Right ventricle myocardium inferior (tissue), 1 donor: ENCODE data around the gene DDX31. TPM values are rescaled to one million over a fixed set of nuclear protein-coding genes. Genes with fewer than 3 reads are reported as not detected.

Experiments used
- ATAC-seq: fragments of 200-7000 bp; cut with Tn5 transposase; one replicate; pipeline ENCODE4 v1.9.1; 2020; ENCODE audit warnings: mild to moderate bottlenecking, moderate library complexity
- DNase-seq: peaks from one replicate; pipeline ENCODE4 v3.0.0; 2021; ENCODE audit errors: missing footprints
- intact Hi-C: fragments of 100-400 bp; cut with DNase I; formaldehyde crosslinking; loops from one replicate; pipeline ENCODE4 v1.11.0; 2022
- total RNA-seq: library from RNA; stranded (reverse); fragmentation: NEBNext Ultra II Directional; extraction: Animal tissue kit (Norgen Biotek cat#: 25700); gene quantifications from one replicate; pipeline ENCODE4 v1.2.1, GENCODE V29; 2021
- donor health status: DM: no; HTN: yes; CAD: no; lungs with severe emphysema.

DDX31 gene
- total RNA-seq, 1 donor from 2014 or later: 4.7 TPM

GRCh38 chr9:132610661-132611060 lies 59.1 kb downstream of the DDX31 start:
- ATAC-seq: no peak
- intact Hi-C loops: no loop called here

GRCh38 chr9:132609829-132610228 lies 60.0 kb downstream of the DDX31 start:
- DNase-seq (no peak), ATAC-seq (no peak)
- intact Hi-C loops: no loop called here

More at GRCh38 chr9:132610661-132611060, 59.1 kb downstream of the DDX31 start:
- DNase-seq: no peak

GRCh38 chr9:132609184-132609583 lies 60.6 kb downstream of the DDX31 start:
- ATAC-seq (no peak), DNase-seq (no peak)
- intact Hi-C loops: no loop called here

- ATAC-seq: no peak
- intact Hi-C loops: no loop called here
- no peak for DNase-seq
Observed at GRCh38 chr9:132606066-132606465, 63.7 kb downstream of the DDX31 start.

- no peak for DNase-seq
- intact Hi-C loops: no loop called here
- no peak for ATAC-seq
Observed at GRCh38 chr9:132605387-132605786, 64.4 kb downstream of the DDX31 start.

GRCh38 chr9:132602207-132602606 lies 67.6 kb downstream of the DDX31 start:
- no peak for ATAC-seq
- DNase-seq: no peak
- intact Hi-C loops: no loop called here

- intact Hi-C loops: no loop called here
- ATAC-seq: peak; percentile 52
Observed at GRCh38 chr9:132600326-132600984, 69.3 kb downstream of the DDX31 start.

GRCh38 chr9:132597073-132597775 lies 72.6 kb downstream of the DDX31 start:
- ATAC-seq (peak; percentile 88), DNase-seq (peak; percentile 85)
- intact Hi-C loops: no loop called here

More at GRCh38 chr9:132600326-132600984, 69.3 kb downstream of the DDX31 start:
- DNase-seq: no peak

- no peak for ATAC-seq
- intact Hi-C loops: no loop called here
- DNase-seq: no peak
Observed at GRCh38 chr9:132596200-132596599, 73.6 kb downstream of the DDX31 start.

GRCh38 chr9:132595319-132595718 lies 74.5 kb downstream of the DDX31 start:
- intact Hi-C loops: no loop called here
- ATAC-seq (no peak), DNase-seq (no peak)

- ATAC-seq (no peak), DNase-seq (no peak)
- intact Hi-C loops: no loop called here
Observed at GRCh38 chr9:132594412-132594811, 75.4 kb downstream of the DDX31 start.

GRCh38 chr9:132592451-132592850 lies 77.3 kb downstream of the DDX31 start:
- intact Hi-C loops: no loop called here
- ATAC-seq: no peak

GRCh38 chr9:132591751-132592314 lies 78.0 kb downstream of the DDX31 start:
- DNase-seq (no peak), ATAC-seq (no peak)
- intact Hi-C loops: no loop called here

More at GRCh38 chr9:132592451-132592850, 77.3 kb downstream of the DDX31 start:
- no peak for DNase-seq

GRCh38 chr9:132591244-132591643 lies 78.5 kb downstream of the DDX31 start:
- intact Hi-C loops: no loop called here
- ATAC-seq (no peak), DNase-seq (no peak)

- ATAC-seq: no peak
- DNase-seq: no peak
- intact Hi-C loops: no loop called here
Observed at GRCh38 chr9:132590318-132591182, 79.2 kb downstream of the DDX31 start.

- no peak for ATAC-seq
- intact Hi-C loops: no loop called here
- DNase-seq: no peak
Observed at GRCh38 chr9:132590037-132590317, 79.8 kb downstream of the DDX31 start.

GRCh38 chr9:132589148-132590036 lies 80.4 kb downstream of the DDX31 start:
- intact Hi-C loops: no loop called here
- ATAC-seq (peak; percentile 34), DNase-seq (no peak)

GRCh38 chr9:132588501-132589147 lies 81.2 kb downstream of the DDX31 start:
- ATAC-seq (no peak), DNase-seq (no peak)
- intact Hi-C loops: no loop called here
